ENCODE results near the gene RUFY1. TPM values are rescaled to one million over a fixed set of nuclear protein-coding genes. Genes with fewer than 3 reads are reported as not detected.
A peak's percentile ranks its signal among the peaks of the same experiment; 100 is the strongest.

Gene RUFY1
- total and polyA plus RNA-seq, 2 donors (not counting 3 experiments of a cell fraction or from before 2014, with no cell fraction given), result 25.6 to 44.9 TPM

DNA sequence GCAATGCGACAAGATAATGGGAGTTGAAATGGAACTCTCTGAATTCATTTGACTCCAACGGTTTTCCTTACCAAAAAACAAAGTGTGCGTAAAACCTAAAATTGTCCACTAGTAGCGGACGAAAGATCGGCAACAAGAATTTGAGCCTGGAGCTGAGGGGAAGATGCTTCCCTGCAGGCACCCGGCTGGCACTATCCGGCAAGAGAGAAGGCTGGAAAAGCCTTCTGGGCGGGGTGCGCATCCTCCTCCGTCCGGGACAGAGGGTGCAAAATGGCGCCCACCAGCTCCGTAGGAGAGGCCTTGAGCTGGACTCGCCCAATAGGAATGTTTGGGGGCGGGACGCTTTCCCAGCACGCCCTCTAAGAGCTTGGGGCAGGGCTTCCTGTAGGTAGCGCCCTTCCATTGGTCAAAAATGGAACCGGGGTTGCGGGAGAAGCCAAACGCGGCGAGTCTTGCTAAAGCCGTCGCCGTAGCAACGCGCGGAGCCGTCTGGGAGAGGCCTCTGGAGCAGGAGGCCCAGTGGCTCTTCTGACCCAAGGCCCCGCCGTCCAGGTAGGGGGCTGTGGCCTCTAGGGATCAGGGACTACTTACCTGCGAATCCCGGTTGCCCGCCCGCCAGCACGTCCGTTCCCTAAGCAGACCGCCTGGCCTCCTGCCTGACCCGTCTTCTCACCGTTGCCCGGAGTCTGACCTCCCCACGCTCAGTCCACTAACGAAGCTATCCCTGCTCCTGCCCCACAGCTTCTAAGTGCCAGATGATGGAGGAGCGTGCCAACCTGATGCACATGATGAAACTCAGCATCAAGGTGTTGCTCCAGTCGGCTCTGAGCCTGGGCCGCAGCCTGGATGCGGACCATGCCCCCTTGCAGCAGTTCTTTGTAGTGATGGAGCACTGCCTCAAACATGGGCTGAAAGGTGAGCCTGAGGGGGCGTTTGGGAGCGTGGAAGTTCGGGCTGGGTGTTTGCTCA lies 9.2 kb downstream of the RUFY1 start:
- Histone ChIP-seq H3K36me3 (ENCODE audit: control insufficient read depth in 2 of 2, extremely low read depth in 1 of 2, insufficient read depth in 2 of 2, low read length in 2 of 2) (peaks cover 8 to 10% of the 10 kb centered on the region in 2 experiments), H3K27me3 (ENCODE audit: control insufficient read depth in 2 of 2, insufficient read depth in 2 of 2, low read length in 2 of 2) (no peaks in the 10 kb centered on the region), H3K27ac (ENCODE audit: insufficient read depth, low read depth, low read length) (peak overlapping the region; percentile 56), H3K79me2 (ENCODE audit: control insufficient read depth, insufficient read depth, low read length) (peaks cover 18% of the 10 kb centered on the region), H3K9me1 (replicated peaks; ENCODE audit: control insufficient read depth, extremely low read depth, insufficient read depth, low read length) (no peaks in the 10 kb centered on the region), H3K4me2 (ENCODE audit: insufficient read depth, low read length) (peak overlapping the region; percentile 92), H2AFZ (ENCODE audit: low read depth, low read length) (peak overlapping the region; percentile 78), H3K4me1 (ENCODE audit: control insufficient read depth, extremely low read depth, insufficient read depth, low read length) (peaks cover 13% of the 10 kb centered on the region), H3K4me3 (replicated peaks in 1 of 3; ENCODE audit: insufficient read depth in 1 of 3, low read depth in 1 of 3, low read length in 3 of 3) (peak overlapping the region; percentile 22 to 83 (median 48)), H4K20me1 (replicated peaks; ENCODE audit: control insufficient read depth, extremely low read depth, insufficient read depth, low read length) (no peaks in the 10 kb centered on the region), H3K9ac (replicated peaks; ENCODE audit: extremely low read depth, insufficient read depth, low read length) (peak overlapping the region; percentile 75), H3K9me3 (replicated peaks; ENCODE audit: control insufficient read depth, insufficient read depth, low read length) (no peaks in the 10 kb centered on the region)
- intact Hi-C loops (cut with micrococcal nuclease), result loop anchor here (1.0 to 10.0 kb wide), 8 partner anchors 8 to 1645 kb away; partner anchors contain the start of genes SQSTM1, TRIM7 and ZNF354B
- dilution Hi-C loops (cut with MboI; ENCODE audit: extremely low pct_ligation_motif_present, low sequenced_read_pairs), result no loop called here
- BruUV-seq (replicated peaks), result TSS peak; percentile 98
- FAIRE-seq (peak; percentile 94), DNase-seq (ENCODE audit: low read depth, low spot score) (peak; percentile 98)
- TF ChIP-seq GATA2 (IDR thresholded peaks at IDR 0.05; ENCODE audit: insufficient read depth, insufficient read length, low read depth, low read length), result no peak
- peak; percentile 90 for TF ChIP-seq POLR2A (IDR thresholded peaks at IDR 0.05; ENCODE audit: low read depth, low read length)
- peak; percentile 78 for TF ChIP-seq POLR2AphosphoS5 (IDR thresholded peaks at IDR 0.05; ENCODE audit: insufficient read depth, low read depth, low read length)
- ChIA-PET POLR2A (interaction anchor here (0.6 to 1.9 kb wide), 4 partner anchors 9 to 261 kb away, joined by 3 to 13 read pairs (median 7); partner anchors contain the start of genes HNRNPH1, RUFY1 and SQSTM1), CTCF (interaction anchor here (0.9 to 1.1 kb wide), 2 partner anchors 8 to 16 kb away, joined by 3 to 4 read pairs; partner anchors contain the start of gene RUFY1)

DNA sequence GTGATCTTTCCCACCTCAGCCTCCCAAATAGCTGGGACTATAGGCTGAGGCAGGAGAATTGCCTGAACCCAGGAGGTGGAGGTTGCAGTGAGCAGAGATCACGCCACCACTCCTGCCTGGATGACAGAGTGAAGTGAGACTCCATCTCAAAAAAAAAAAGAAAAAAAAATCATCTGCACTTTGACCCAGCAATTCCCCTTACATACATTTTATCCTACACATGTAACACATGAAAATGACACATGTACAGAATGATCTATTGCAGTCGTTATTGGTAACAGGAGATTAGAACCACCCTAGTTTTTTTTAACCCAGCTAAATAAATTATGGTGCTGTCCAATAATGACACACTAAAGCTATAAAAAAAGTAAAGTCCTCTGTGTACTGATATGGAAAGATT lies 14.2 kb downstream of the RUFY1 start:
- Histone ChIP-seq H2AFZ (ENCODE audit: low read depth, low read length) (no peak overlapping the region), H3K79me2 (ENCODE audit: control insufficient read depth, insufficient read depth, low read length) (peaks cover 4% of the 10 kb centered on the region), H3K27me3 (ENCODE audit: control insufficient read depth in 2 of 2, insufficient read depth in 2 of 2, low read length in 2 of 2) (no peaks in the 10 kb centered on the region), H3K9me3 (replicated peaks; ENCODE audit: control insufficient read depth, insufficient read depth, low read length) (no peaks in the 10 kb centered on the region), H3K27ac (ENCODE audit: insufficient read depth, low read depth, low read length) (no peak overlapping the region), H3K4me2 (ENCODE audit: insufficient read depth, low read length) (no peak overlapping the region), H3K9ac (replicated peaks; ENCODE audit: extremely low read depth, insufficient read depth, low read length) (no peak overlapping the region), H3K36me3 (ENCODE audit: control insufficient read depth in 2 of 2, extremely low read depth in 1 of 2, insufficient read depth in 2 of 2, low read length in 2 of 2) (peaks cover 8 to 20% of the 10 kb centered on the region in 2 experiments), H3K4me1 (ENCODE audit: control insufficient read depth, extremely low read depth, insufficient read depth, low read length) (peaks cover 13% of the 10 kb centered on the region), H3K4me3 (replicated peaks in 1 of 3; ENCODE audit: insufficient read depth in 1 of 3, low read depth in 1 of 3, low read length in 3 of 3) (no peak overlapping the region), H4K20me1 (replicated peaks; ENCODE audit: control insufficient read depth, extremely low read depth, insufficient read depth, low read length) (no peaks in the 10 kb centered on the region), H3K9me1 (replicated peaks; ENCODE audit: control insufficient read depth, extremely low read depth, insufficient read depth, low read length) (no peaks in the 10 kb centered on the region)
- FAIRE-seq, result no peak
- DNase-seq (ENCODE audit: low read depth, low spot score), result no peak
- BruUV-seq (replicated peaks), result no TSS peak
- ChIA-PET POLR2A (interaction anchor here (0.5 kb wide), 1 partner anchor 44 kb away, joined by 3 read pairs; no protein-coding TSS in a partner anchor), CTCF (no interaction called here)
- intact Hi-C loops (cut with micrococcal nuclease), result no loop called here
- dilution Hi-C loops (cut with MboI; ENCODE audit: extremely low pct_ligation_motif_present, low sequenced_read_pairs), result no loop called here
- TF ChIP-seq, protein P1, sequence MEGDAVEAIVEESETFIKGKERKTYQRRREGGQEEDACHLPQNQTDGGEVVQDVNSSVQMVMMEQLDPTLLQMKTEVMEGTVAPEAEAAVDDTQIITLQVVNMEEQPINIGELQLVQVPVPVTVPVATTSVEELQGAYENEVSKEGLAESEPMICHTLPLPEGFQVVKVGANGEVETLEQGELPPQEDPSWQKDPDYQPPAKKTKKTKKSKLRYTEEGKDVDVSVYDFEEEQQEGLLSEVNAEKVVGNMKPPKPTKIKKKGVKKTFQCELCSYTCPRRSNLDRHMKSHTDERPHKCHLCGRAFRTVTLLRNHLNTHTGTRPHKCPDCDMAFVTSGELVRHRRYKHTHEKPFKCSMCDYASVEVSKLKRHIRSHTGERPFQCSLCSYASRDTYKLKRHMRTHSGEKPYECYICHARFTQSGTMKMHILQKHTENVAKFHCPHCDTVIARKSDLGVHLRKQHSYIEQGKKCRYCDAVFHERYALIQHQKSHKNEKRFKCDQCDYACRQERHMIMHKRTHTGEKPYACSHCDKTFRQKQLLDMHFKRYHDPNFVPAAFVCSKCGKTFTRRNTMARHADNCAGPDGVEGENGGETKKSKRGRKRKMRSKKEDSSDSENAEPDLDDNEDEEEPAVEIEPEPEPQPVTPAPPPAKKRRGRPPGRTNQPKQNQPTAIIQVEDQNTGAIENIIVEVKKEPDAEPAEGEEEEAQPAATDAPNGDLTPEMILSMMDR (IDR thresholded peaks at IDR 0.05; ENCODE audit: extremely low read depth in 1 of 2, insufficient read depth in 1 of 2, low read depth in 1 of 2, low read length in 2 of 2), result no peak
- TF ChIP-seq MYC (IDR thresholded peaks at IDR 0.05; ENCODE audit: low read depth, low read length), result no peak
- no peak for TF ChIP-seq GATA2 (IDR thresholded peaks at IDR 0.05; ENCODE audit: insufficient read depth, insufficient read length, low read depth, low read length)
- no peak for TF ChIP-seq JUN (IDR thresholded peaks at IDR 0.05; ENCODE audit: borderline replicate concordance, insufficient read depth, insufficient read length, low read depth)
- TF ChIP-seq POLR2AphosphoS5 (IDR thresholded peaks at IDR 0.05; ENCODE audit: insufficient read depth, low read depth, low read length), result no peak
- no peak for TF ChIP-seq EZH2 (IDR thresholded peaks at IDR 0.05; ENCODE audit: borderline replicate concordance, low read depth, low read length, severe bottlenecking)
- no peak for TF ChIP-seq MAX (IDR thresholded peaks at IDR 0.05; ENCODE audit: insufficient read depth, insufficient read length)
- no peak for TF ChIP-seq POLR2A (IDR thresholded peaks at IDR 0.05; ENCODE audit: low read depth, low read length)
- TF ChIP-seq FOS (IDR thresholded peaks at IDR 0.05; ENCODE audit: borderline replicate concordance, insufficient read depth, low read length), result no peak

Measured in endothelial cell of umbilical vein (primary cell).